Measurements from ENCODE around the gene SUSD2.

SUSD2 gene

GRCh38 chr22:24170188-24170587 lies 11.1 kb upstream of the SUSD2 start:
- H3K9me3 ChIP-seq (ENCODE audit: control insufficient read depth, insufficient read depth, low read length) = no peaks in the 10 kb centered on the region
- H4K20me1 ChIP-seq (ENCODE audit: control insufficient read depth, insufficient read depth, low read depth, low read length) = no peaks in the 10 kb centered on the region
- H3K27ac ChIP-seq (ENCODE audit: low read depth, low read length) = no peak overlapping the region
- no peak for TF ChIP-seq EZH2phosphoT487 (IDR thresholded peaks at IDR 0.05; ENCODE audit: borderline replicate concordance, low read length)
- TF ChIP-seq CTCF (IDR thresholded peaks at IDR 0.05; ENCODE audit: low read depth, low read length, poor library complexity, severe bottlenecking) = no peak
- no peaks in the 10 kb centered on the region for H3K27me3 ChIP-seq (ENCODE audit: control insufficient read depth, low read length)
- no peak overlapping the region for H3K4me3 ChIP-seq (ENCODE audit: low read length)
- no peak overlapping the region for H3K4me2 ChIP-seq (ENCODE audit: low read length)
- H3F3A ChIP-seq (ENCODE audit: control insufficient read depth, insufficient read depth) = no peaks in the 10 kb centered on the region
- H3K36me3 ChIP-seq (ENCODE audit: control insufficient read depth, low read length) = peaks cover 16% of the 10 kb centered on the region
- no peaks in the 10 kb centered on the region for H3K4me1 ChIP-seq (ENCODE audit: control insufficient read depth, low read length)
- no peaks in the 10 kb centered on the region for H3K9me2 ChIP-seq (replicated peaks; ENCODE audit: control insufficient read depth, low read length)
- H3K79me2 ChIP-seq (ENCODE audit: control insufficient read depth, low read length) = no peaks in the 10 kb centered on the region

- Histone ChIP-seq H3K27me3 (ENCODE audit: control insufficient read depth, low read length) (no peaks in the 10 kb centered on the region), H3K9me2 (replicated peaks; ENCODE audit: control insufficient read depth, low read length) (no peaks in the 10 kb centered on the region), H3K79me2 (ENCODE audit: control insufficient read depth, low read length) (no peaks in the 10 kb centered on the region), H3K27ac (ENCODE audit: low read depth, low read length) (no peak overlapping the region), H4K20me1 (ENCODE audit: control insufficient read depth, insufficient read depth, low read depth, low read length) (no peaks in the 10 kb centered on the region), H3K4me1 (ENCODE audit: control insufficient read depth, low read length) (no peaks in the 10 kb centered on the region), H3K4me2 (ENCODE audit: low read length) (no peak overlapping the region), H3K9me3 (ENCODE audit: control insufficient read depth, insufficient read depth, low read length) (no peaks in the 10 kb centered on the region), H3F3A (ENCODE audit: control insufficient read depth, insufficient read depth) (no peaks in the 10 kb centered on the region), H3K36me3 (ENCODE audit: control insufficient read depth, low read length) (peaks cover 16% of the 10 kb centered on the region), H3K4me3 (ENCODE audit: low read length) (no peak overlapping the region)
- no peak for TF ChIP-seq EZH2phosphoT487 (IDR thresholded peaks at IDR 0.05; ENCODE audit: borderline replicate concordance, low read length)
- no peak for TF ChIP-seq CTCF (IDR thresholded peaks at IDR 0.05; ENCODE audit: low read depth, low read length, poor library complexity, severe bottlenecking)
These were observed 10.7 kb upstream of the SUSD2 start for GRCh38 chr22:24170632-24171031.

- no peak for TF ChIP-seq CTCF (IDR thresholded peaks at IDR 0.05; ENCODE audit: low read depth, low read length, poor library complexity, severe bottlenecking)
- no peak for TF ChIP-seq EZH2phosphoT487 (IDR thresholded peaks at IDR 0.05; ENCODE audit: borderline replicate concordance, low read length)
- Histone ChIP-seq H3K36me3 (ENCODE audit: control insufficient read depth, low read length) (peaks cover 11% of the 10 kb centered on the region), H3K4me2 (ENCODE audit: low read length) (no peak overlapping the region), H3K9me3 (ENCODE audit: control insufficient read depth, insufficient read depth, low read length) (no peaks in the 10 kb centered on the region), H3K79me2 (ENCODE audit: control insufficient read depth, low read length) (no peaks in the 10 kb centered on the region), H3K4me3 (ENCODE audit: low read length) (no peak overlapping the region), H4K20me1 (ENCODE audit: control insufficient read depth, insufficient read depth, low read depth, low read length) (no peaks in the 10 kb centered on the region), H3K27ac (ENCODE audit: low read depth, low read length) (no peak overlapping the region), H3F3A (ENCODE audit: control insufficient read depth, insufficient read depth) (no peaks in the 10 kb centered on the region), H3K27me3 (ENCODE audit: control insufficient read depth, low read length) (no peaks in the 10 kb centered on the region), H3K9me2 (replicated peaks; ENCODE audit: control insufficient read depth, low read length) (no peaks in the 10 kb centered on the region), H3K4me1 (ENCODE audit: control insufficient read depth, low read length) (no peaks in the 10 kb centered on the region)
These were observed 9.5 kb upstream of the SUSD2 start for GRCh38 chr22:24171822-24172221.
